ENCODE results near the gene PARD6A.

PARD6A gene, protein sequence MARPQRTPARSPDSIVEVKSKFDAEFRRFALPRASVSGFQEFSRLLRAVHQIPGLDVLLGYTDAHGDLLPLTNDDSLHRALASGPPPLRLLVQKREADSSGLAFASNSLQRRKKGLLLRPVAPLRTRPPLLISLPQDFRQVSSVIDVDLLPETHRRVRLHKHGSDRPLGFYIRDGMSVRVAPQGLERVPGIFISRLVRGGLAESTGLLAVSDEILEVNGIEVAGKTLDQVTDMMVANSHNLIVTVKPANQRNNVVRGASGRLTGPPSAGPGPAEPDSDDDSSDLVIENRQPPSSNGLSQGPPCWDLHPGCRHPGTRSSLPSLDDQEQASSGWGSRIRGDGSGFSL
- long read RNA-seq, donor 1, partial matches to known transcripts = 0 of 2 reads
- long read RNA-seq, donor 1, other reads (novel, unspliced or antisense) = 0 of 2 reads
- long read RNA-seq, donor 2, partial matches to known transcripts = 0 of 4 reads
- long read RNA-seq, donor 2, other reads (novel, unspliced or antisense) = 0 of 4 reads
- long read RNA-seq, donor 3, partial matches to known transcripts = 0 of 1 reads
- long read RNA-seq, donor 3, other reads (novel, unspliced or antisense) = 0 of 1 reads
- long read RNA-seq, donor 4, partial matches to known transcripts = 0 of 2 reads
- long read RNA-seq, donor 4, other reads (novel, unspliced or antisense) = 0 of 2 reads
- long read RNA-seq, donor 5, transcript PARD6A-202 (3 exons, 1,260 nt) = major isoform, 5 of 6 reads
- long read RNA-seq, donor 5, partial matches to known transcripts = 0 of 6 reads
- long read RNA-seq, donor 5, other reads (novel, unspliced or antisense) = 0 of 6 reads
- long read RNA-seq, donor 6, partial matches to known transcripts = 0 of 3 reads
- long read RNA-seq, donor 6, other reads (novel, unspliced or antisense) = 0 of 3 reads
- long read RNA-seq, donor 7 = 0 reads
- long read RNA-seq, donor 8, partial matches to known transcripts = 0 of 2 reads
- long read RNA-seq, donor 8, other reads (novel, unspliced or antisense) = 0 of 2 reads

DNA sequence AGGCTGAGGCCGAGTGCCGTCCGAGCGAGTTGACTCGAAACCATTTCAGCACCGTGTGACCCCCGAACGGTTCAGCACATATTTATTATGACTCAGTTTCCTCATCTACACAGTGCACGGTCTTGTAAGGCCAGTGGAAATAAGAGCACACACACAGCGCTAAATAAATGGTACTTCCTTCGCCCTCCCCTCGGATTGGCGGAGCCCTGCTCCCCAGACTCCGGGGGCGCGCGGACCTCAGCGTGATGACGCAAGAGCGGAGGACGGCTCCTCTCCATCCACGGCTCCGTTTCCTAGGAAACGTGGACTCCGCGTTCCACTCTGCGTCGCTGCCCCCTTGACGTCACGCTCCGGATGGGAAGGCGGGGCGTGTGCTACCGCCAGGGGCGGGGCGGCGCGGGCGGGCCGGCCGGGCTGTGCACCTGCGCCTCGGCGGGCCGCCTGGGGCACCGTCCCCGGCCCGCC lies at the start of gene PARD6A:
Gene PARD6A (plus strand): TSS at position 397 of the 465 bp plus-strand sequence. CDS start 79 bp downstream, outside the sequence.
- DNase-seq = peak; percentile 94

DNA sequence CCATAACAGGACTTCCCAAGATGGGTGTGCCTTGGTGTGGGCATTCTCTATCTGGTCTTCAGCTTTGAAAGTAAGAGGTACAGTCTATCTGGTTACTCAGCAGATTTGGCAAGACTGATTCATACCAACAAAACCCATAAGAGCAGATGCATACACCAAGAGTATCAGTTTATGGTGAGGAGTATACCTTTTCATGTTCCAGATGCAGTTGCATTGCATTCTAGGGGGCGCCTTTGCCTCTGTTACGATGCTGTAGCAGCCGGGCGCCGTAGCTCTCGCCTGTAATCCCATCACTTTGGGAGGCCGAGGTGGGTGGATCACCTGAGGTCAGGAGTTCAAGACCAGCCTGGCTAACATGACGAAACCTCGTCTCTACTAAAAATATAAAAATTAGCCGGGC lies 47.0 kb upstream of the PARD6A start:
- DNase-seq = no peak

DNA sequence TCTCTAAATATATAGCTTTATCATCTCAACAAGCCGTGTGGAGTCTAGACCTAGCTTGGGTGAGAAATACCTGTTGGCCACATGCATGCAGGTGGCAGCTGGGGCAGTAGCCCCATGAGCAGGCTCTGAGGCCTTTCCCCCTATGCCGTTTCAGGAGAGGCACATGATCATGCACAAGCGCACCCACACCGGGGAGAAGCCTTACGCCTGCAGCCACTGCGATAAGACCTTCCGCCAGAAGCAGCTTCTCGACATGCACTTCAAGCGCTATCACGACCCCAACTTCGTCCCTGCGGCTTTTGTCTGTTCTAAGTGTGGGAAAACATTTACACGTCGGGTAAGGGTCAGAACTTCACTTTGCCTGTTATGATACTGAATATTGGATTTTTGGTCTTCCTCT lies 32.5 kb upstream of the PARD6A start:
- no peak for DNase-seq

DNA sequence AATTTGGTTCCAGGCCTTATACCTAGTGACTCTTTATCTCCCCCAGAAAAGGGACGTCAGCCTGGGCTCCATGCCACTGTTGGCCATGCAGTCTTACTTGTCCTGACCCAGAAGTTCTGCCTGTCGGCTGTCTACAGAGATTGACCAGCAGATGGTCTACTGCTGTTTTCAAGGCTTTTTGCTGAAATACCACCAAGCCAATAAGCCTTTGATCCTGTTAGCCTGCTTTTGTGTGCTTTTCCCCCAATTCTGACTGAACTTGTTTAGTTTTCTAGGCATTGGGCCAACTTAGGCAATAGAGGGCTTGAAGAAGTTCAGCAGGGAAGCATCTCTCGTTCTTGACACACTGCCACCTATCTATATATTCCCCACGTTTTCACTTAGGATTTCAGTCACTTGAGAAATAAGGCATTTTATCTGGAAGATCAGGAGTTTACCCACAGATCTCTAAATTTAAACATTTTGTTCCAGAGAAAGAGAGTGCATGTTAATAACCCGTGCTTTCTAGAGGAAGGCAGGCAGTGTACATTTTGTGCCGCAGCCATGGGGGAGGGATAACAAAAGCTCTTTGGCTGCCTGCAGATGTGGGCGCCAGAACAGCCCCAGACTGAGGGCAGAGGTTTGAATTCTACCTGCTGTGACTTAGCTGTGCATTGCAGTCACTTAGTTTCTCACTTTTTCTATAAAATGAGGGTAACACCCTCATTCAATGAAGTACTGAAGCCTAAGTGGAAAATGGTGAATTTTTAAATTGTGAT lies 28.2 kb upstream of the PARD6A start:
- no peak for DNase-seq

DNA sequence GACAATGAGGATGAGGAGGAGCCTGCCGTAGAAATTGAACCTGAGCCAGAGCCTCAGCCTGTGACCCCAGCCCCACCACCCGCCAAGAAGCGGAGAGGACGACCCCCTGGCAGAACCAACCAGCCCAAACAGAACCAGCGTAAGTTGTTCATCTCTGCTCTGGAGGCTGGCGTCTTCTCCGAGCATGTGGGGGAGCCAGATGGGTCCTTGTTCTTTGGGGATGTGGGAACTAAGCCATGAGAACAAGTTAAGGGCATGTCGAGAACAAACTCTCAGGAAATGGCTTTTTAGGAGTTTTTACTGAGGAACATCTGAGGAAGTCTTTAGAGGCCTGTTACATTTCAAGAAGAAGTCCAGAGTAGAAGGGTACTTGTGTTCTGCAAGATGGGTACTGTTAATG lies 24.0 kb upstream of the PARD6A start:
- DNase-seq = no peak

DNA sequence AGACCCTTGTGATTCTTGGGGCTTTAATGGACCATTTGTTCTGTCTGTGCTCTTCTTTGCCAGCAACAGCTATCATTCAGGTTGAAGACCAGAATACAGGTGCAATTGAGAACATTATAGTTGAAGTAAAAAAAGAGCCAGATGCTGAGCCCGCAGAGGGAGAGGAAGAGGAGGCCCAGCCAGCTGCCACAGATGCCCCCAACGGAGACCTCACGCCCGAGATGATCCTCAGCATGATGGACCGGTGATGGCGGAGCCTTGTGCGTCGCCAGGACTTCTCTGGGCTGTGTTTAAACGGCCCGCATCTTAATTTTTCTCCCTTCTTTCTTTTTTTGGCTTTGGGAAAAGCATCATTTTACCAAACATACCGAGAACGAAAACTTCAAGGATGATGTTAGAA lies 23.1 kb upstream of the PARD6A start:
- DNase-seq = no peak

DNA sequence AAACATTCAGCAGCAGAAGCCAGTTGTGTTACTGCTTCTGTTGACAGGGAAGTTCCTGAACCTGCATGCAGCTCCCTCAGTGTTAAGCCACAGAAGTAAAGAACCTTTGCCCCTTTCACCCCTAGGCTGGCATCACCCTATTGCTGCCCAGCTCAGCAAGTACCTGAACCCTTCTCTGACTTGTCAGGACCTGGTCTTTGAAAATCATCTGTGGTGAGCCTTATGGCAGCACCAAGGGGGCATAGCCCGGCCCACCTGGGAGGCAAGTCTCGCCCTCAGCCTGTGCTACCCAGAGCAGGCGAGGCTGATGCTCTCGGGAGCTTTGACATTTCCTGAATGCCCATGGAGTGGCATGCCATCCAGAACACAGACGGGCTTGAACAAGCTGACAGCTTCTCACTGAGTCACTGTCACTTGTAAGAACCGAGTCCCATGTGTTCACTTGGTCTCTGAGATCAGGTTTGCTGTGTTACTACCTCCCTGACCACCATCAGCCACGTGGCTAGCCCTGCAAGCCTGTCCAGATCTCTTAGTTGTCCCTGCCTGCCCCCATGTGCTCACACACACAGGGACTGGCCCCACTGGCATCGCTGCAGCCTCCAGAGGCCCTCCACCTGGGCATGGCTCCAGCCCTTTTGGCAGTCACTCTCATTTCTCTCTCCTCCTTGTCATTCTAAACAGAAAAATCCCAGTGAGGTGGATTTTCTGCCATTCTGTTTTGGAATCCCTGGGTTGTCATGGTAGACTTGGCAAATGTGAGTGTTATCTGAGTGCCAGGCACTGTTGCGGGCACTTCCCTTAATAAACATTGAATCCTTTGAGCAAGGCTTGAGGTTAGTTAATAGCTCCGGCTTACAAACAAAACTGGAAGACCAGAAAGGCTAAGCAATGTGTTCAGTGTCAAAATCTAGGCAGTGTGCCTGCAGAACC lies 18.7 kb upstream of the PARD6A start:
- DNase-seq = no peak

DNA sequence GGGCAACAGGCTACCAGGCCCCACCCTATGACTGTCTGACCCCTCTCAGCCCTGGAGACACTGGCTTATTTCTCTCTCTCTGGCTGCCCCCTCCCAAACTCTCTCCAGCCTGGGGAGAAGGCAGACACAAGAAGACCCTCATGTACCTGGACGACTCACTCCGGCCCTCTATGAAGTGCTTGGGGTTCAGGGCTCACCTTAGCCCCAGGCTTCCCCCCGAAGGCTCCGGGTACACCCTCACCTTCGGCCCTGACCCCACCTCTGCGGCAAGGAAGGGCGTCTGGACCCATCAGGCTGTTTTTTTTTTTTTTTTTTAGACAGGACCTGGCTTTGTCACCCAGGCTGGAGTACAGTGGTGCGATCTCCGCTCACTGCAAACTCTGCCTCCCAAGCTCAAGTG lies 16.7 kb upstream of the PARD6A start:
- no peak for DNase-seq

DNA sequence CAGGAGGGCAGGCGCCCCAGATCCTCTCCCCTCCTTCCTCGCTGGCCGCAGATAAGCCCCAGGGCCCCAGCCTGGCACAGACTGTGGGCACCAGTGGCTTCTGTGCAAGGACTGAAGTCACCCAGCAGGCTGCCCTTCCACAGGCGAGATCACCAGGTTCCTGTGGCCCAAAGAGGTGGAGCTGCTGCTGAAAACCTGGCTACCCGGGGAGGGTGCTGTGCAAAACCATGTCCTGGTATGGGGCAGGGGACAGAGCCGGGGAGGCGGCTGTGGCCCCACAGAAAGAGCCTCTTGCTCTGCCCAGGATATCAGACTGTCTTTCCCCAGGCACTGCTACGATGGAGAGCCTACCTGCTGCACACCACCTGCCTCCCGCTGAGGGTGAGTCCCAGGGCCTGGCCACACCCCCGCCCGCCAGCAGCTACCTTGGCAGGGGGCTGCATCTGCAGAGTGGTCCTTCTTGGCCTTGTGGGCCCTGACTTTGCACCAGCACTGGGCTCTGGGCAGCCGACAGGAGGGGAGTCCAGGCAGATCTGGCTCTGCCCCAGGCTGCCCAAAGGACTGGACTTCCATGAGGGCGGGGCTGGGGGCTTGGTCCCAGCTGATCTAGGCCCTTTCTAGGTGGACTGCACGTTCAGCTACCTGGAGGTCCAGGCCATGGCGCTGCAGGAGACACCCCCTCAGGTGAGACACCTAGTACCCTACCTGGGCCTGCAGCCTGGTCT lies 15.2 kb upstream of the PARD6A start:
- no peak for DNase-seq

DNA sequence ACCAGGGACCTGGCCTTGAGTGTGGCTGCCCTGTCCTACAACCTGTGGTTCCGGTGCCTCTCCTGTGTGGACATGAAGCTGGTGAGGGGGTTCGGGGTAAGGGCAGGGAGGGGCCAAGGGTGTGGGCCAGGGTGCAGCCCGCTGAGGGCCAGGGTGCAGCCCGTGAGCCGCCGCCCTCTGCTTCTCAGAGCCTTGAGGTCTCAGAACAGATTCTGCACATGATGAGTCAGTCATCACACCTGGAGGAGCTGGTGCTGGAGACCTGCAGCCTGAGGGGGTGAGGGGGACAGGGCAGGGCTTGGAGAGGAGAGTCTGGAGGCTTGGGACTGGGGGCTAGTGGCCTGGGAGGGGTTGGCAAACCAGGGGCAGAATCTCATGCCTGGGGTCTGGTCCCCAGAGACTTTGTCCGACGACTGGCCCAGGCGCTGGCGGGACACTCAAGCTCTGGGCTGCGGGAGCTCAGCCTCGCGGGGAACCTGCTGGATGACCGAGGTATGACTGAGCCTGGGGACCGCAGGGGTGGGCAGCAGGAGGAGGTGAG lies 13.6 kb upstream of the PARD6A start:
- no peak for DNase-seq

DNA sequence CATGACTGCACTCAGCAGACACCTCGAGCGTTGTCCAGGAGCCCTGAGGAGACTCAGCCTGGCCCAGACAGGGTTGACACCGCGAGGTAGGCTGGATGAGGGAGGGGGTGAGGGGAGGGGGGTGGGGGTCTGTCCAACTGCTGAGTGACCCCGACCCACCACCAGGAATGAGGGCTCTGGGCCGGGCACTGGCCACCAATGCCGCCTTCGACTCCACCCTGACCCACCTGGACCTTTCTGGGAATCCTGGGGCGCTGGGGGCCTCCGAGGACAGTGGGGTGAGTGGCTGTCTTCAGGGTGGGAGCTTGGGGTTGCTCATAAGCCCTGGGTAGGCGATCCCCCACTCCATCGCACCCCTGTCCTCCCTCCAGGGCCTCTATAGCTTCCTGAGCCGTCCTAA lies 13.1 kb upstream of the PARD6A start:
- no peak for DNase-seq

DNA sequence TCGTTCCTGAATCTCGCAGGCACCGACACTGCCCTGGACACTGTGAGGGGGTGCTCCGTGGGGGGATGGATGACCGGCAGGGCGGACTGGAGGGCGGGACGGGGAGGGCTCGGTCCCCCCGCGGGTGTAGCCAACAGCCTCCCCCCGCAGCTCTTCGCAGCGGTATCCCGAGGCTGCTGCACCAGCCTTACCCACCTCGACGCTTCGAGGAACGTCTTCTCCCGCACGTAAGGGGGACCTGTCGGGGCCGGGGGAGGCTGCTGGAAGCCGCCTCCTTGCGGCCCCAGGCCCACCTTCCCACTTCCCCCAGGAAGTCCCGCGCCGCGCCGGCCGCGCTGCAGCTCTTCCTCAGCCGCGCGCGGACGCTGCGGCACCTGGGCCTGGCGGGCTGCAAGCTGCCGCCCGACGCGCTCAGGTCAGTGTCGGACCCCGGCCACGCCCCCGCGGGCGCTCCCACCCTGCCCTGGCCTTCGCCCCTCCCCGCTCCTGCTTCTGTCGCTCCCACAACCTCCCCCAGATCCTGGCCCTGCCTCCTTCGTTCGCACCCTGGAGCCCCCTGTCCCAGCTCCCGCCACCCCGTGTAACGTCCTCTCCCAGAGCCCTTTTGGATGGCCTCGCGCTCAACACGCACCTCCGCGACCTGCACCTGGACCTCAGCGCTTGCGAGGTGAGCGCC lies 12.5 kb upstream of the PARD6A start:
- DNase-seq = peak; percentile 26

DNA sequence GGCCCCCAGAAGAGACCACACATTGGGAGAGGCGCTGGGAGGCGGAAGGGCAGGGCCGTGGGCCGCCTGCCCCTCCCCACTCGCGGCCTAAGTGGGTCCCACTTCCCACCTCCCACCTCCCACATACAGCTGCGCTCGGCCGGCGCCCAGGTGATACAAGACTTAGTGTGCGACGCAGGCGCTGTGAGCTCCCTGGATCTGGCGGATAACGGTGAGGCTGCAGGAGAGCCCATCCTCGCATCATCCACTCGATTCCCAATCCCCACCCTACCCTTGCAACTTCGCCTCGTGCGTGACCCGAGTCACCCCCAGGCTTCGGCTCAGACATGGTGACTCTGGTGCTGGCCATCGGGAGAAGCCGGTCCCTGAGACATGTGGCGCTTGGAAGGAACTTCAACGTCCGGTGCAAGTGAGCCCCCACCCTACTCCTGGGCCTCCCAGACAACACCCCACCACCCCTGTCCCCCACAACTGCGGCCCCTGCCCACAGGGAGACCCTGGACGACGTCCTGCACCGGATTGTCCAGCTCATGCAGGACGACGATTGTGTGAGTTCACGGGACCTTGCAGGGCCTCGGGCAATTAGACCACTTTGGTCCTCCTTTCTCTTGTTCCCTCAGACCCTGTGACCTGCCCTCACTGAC lies 11.9 kb upstream of the PARD6A start:
- peak; percentile 25 for DNase-seq

DNA sequence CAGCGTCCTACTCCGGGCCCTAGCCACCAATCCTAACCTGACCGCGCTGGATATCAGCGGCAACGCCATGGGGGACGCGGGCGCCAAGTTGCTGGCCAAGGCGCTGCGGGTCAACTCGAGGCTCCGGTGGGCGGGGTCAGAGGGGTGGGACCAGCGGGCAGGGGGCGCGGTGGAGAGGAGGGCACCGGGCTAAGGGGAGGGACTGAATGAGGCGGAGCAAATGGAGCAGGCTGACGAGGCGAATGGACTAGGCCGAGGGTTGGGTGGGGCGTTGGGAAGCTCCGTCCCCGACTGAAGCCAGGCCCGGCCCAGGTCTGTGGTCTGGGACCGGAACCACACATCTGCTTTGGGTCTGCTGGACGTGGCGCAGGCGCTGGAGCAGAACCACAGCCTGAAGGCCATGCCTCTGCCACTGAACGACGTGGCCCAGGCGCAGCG lies 11.2 kb upstream of the PARD6A start:
- DNase-seq = no peak

DNA sequence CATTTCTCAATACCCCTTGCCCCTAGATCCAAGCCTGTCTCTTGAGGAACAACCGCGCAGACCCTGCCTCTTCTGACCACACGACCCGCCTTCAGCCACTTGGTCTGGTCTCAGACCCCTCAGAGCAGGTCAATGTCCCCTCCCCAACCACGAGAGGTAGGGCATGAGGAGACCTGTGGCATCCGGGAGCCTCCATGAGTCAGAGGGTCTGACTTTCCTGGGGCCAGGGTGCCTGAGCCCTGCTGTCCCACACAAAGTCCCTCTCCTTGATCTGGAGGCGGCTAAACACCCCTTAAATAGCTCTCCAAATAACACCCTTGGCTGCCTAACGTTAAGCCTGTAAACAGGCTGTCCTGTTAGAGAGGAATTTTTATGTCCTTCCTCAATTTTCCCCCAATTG lies 10.7 kb upstream of the PARD6A start:
- DNase-seq = no peak

DNA sequence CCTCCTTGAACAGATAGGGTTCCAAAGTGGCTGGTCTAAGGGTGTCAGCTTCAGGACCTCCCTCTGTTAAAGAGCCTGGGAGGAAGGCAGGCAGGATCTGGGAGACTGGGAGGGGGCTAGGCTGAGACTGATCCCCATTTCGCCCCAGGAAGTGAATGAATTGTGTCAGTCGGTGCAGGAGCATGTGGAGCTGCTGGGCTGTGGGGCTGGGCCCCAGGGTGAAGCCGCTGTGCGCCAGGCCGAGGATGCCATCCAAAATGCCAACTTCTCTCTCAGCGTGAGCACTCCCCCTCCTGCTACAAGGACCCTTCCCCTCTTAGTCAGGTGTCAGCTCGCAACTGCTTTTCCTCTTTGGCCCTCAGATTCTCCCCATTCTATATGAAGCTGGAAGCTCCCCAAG lies 9.7 kb upstream of the PARD6A start:
- no peak for DNase-seq

DNA sequence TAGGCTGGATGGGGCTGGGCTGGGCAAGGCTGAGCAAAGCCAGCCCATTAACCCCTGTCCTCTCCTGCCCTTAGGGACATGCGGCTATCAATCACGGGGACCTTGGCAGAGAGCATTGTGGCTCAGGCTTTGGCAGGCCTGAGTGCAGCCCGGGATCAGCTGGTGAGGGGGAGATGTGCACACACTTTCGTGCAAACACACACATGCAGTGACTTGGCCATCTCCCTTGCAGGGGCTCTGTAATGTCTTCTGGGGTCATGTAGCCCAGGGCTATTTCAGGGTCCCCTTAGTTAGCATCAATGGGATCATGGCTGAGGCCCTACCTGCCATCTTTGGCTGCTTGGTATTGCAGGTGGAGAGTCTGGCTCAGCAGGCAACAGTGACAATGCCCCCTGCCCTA lies 8.9 kb upstream of the PARD6A start:
- DNase-seq = no peak

DNA sequence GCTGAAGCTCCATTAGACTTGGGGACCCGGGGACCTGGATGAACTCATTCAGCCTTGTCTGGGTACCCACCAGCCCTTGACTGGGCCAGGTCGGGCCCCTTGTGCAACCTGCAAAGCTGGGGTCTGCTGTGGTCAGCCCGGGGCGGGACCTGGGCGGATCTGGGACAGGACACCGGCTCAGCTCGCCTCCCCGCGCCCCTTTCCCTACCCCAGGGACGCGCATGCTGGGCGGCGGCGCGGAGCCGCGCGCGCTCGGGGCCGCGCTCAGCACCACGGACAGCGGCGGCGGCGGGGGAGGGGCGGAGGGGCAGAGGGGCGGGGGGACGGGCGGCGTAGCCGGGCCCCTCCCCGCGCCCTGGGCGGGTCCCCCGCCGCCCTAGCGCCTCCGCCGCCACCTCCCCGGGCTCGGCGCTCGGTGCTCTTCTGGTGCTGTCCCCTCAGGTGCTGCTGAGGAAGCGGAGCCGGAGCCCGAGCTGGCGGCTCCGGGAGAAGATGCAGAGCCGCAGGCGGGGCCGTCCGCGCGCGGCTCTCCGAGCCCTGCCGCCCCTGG lies 8.1 kb upstream of the PARD6A start:
- peak; percentile 58 for DNase-seq

All from right kidney (tissue), 9 donors.